ENCODE results near the gene MYO18B.
A peak's percentile ranks its signal among the peaks of the same experiment; 100 is the strongest.

MYO18B gene

GRCh38 chr22:25714739-25715138 lies 27.2 kb upstream of the MYO18B start:
- DNase-seq, result no peak

GRCh38 chr22:25716637-25717036 lies 25.4 kb upstream of the MYO18B start:
- DNase-seq, result no peak

GRCh38 chr22:25718135-25718840 lies 23.7 kb upstream of the MYO18B start:
- DNase-seq, result no peak

GRCh38 chr22:25722223-25722622 lies 19.8 kb upstream of the MYO18B start:
- no peak for DNase-seq

- DNase-seq, result no peak
Observed at GRCh38 chr22:25722626-25723025, 19.4 kb upstream of the MYO18B start.

- no peak for DNase-seq
Observed at GRCh38 chr22:25726241-25726640, 15.7 kb upstream of the MYO18B start.

GRCh38 chr22:25728071-25728470 lies 13.9 kb upstream of the MYO18B start:
- DNase-seq, result no peak

- no peak for DNase-seq
Observed at GRCh38 chr22:25729016-25729995, 12.7 kb upstream of the MYO18B start.

- no peak for DNase-seq
Observed at GRCh38 chr22:25735650-25736049, 6.3 kb upstream of the MYO18B start.

GRCh38 chr22:25736378-25737011 lies 5.5 kb upstream of the MYO18B start:
- peak; percentile 9 for DNase-seq

- no peak for DNase-seq
Observed at GRCh38 chr22:25739659-25740344, 2.2 kb upstream of the MYO18B start.

- DNase-seq, result no peak
Observed at GRCh38 chr22:25742918-25743708, 1.1 kb downstream of the MYO18B start.

- DNase-seq, result no peak
Observed at GRCh38 chr22:25744694-25745093, 2.7 kb downstream of the MYO18B start.

- no peak for DNase-seq
Observed at GRCh38 chr22:25745341-25746011, 3.5 kb downstream of the MYO18B start.

- no peak for DNase-seq
Observed at GRCh38 chr22:25746012-25746373, 4.0 kb downstream of the MYO18B start.

- no peak for DNase-seq
Observed at GRCh38 chr22:25747245-25747944, 5.4 kb downstream of the MYO18B start.

GRCh38 chr22:25748140-25748539 lies 6.2 kb downstream of the MYO18B start:
- no peak for DNase-seq

GRCh38 chr22:25748704-25749103 lies 6.7 kb downstream of the MYO18B start:
- DNase-seq, result no peak

GRCh38 chr22:25749420-25750169 lies 7.6 kb downstream of the MYO18B start:
- DNase-seq, result no peak

GRCh38 chr22:25750569-25751173 lies 8.7 kb downstream of the MYO18B start:
- no peak for DNase-seq

Measured in activated gamma-delta T cell treated with Interleukin-2 at 50 U/mL for 16 hours (primary cell).